Endodermal cell (in vitro differentiated cells): ENCODE measurements around the gene LRRC1. TPM values are rescaled to one million over a fixed set of nuclear protein-coding genes. Genes with fewer than 3 reads are reported as not detected.

ENCODE experiments used
- DNase-seq: peaks from one replicate; pipeline ENCODE4 v3.0.0-alpha.2; 2017
- H3K27ac ChIP-seq: 2 replicates; pipeline ENCODE4 v1.5.1; 2013; ENCODE audit warnings: mild to moderate bottlenecking, low read depth, low read length, moderate library complexity
- H3K27me3 ChIP-seq: 2 replicates; pipeline ENCODE4 v1.6.1; 2013; ENCODE audit warnings: mild to moderate bottlenecking, low read length, moderate library complexity; ENCODE audit not compliant: insufficient read depth, control insufficient read depth, poor library complexity, severe bottlenecking
- H3K36me3 ChIP-seq: 2 replicates; pipeline ENCODE4 v1.7.0; 2013; ENCODE audit warnings: mild to moderate bottlenecking, low read length, moderate library complexity; ENCODE audit not compliant: control insufficient read depth, insufficient read depth
- H3K4me1 ChIP-seq: one replicate; pipeline ENCODE4 v1.7.0; 2013; ENCODE audit warnings: low read length; ENCODE audit not compliant: control insufficient read depth, insufficient read depth
- H3K4me3 ChIP-seq: 2 replicates; pipeline ENCODE4 v1.5.1; 2013; ENCODE audit warnings: mild to moderate bottlenecking, low read length, moderate library complexity
- H3K9ac ChIP-seq: 2 replicates; pipeline ENCODE4 v1.6.1; 2013; ENCODE audit warnings: mild to moderate bottlenecking, low read length, moderate library complexity; ENCODE audit not compliant: poor library complexity, severe bottlenecking; ENCODE audit errors: extremely low read depth
- H3K9me3 ChIP-seq: 2 replicates; pipeline ENCODE4 v1.6.1; 2013; ENCODE audit warnings: mild to moderate bottlenecking, low read length, moderate library complexity; ENCODE audit not compliant: control insufficient read depth
- H3K27ac Mint-ChIP-seq: 2 replicates; pipeline ENCODE4 v1.8.0; 2020; ENCODE audit warnings: mixed read lengths
- H3K27me3 Mint-ChIP-seq: 2 replicates; pipeline ENCODE4 v1.8.0; 2021; ENCODE audit warnings: mild to moderate bottlenecking, mixed read lengths; ENCODE audit not compliant: insufficient read depth
- H3K36me3 Mint-ChIP-seq: 2 replicates; pipeline ENCODE4 v1.8.0; 2020; ENCODE audit warnings: low read depth, mixed read lengths
- H3K4me1 Mint-ChIP-seq: 2 replicates; pipeline ENCODE4 v1.8.0; 2020; ENCODE audit warnings: mixed read lengths
- H3K4me3 Mint-ChIP-seq: 2 replicates; pipeline ENCODE4 v1.8.0; 2020; ENCODE audit warnings: mild to moderate bottlenecking, moderate library complexity, mixed read lengths
- H3K9me3 Mint-ChIP-seq: 2 replicates; pipeline ENCODE4 v1.8.0; 2020; ENCODE audit warnings: mild to moderate bottlenecking, mixed read lengths
- WGBS, 2 experiments: methylation state at CpG; one replicate each; pipeline versions ENCODE4 v1.1.5 to v1.1.7; 2013; ENCODE audit warnings: missing lambda C conversion rate in 2 of 2, mixed read lengths in 1 of 2; ENCODE audit not compliant: insufficient coverage in 1 of 2, insufficient read length in 1 of 2; 5-methylcytosine and 5-hydroxymethylcytosine counted together
- total RNA-seq, 2 donors: library from RNA; stranded (reverse); fragmentation: NEBNext Ultra II Directional in 1 of 2; extraction: Animal tissue kit (Norgen Biotek cat#: 25700) in 1 of 2; gene quantifications; 2 replicates in 1 of 2; 3 replicates in 1 of 2; pipeline ENCODE4 v1.2.1, GENCODE V29; 2021
- TF ChIP-seq, protein P1 (sequence below): fragments of 200-600 bp; sonication (generic); conservative IDR thresholded peaks from 2 replicates; pipeline ENCODE4 v1.5.0; 2021; ENCODE audit warnings: antibody characterized with exemption, mild to moderate bottlenecking

LRRC1 gene
- total RNA-seq, 2 donors from 2014 or later: 14.1 to 15.3 TPM

- H3K9ac ChIP-seq: no peak overlapping the region
- H3K36me3 Mint-ChIP-seq: no peaks in the 10 kb centered on the region
- WGBS, 2 experiments: 71 to 74% methylated on average over 8 of the region's 8 CpGs
- H3K9me3 Mint-ChIP-seq: no peaks in the 10 kb centered on the region
- TF ChIP-seq, protein P1, sequence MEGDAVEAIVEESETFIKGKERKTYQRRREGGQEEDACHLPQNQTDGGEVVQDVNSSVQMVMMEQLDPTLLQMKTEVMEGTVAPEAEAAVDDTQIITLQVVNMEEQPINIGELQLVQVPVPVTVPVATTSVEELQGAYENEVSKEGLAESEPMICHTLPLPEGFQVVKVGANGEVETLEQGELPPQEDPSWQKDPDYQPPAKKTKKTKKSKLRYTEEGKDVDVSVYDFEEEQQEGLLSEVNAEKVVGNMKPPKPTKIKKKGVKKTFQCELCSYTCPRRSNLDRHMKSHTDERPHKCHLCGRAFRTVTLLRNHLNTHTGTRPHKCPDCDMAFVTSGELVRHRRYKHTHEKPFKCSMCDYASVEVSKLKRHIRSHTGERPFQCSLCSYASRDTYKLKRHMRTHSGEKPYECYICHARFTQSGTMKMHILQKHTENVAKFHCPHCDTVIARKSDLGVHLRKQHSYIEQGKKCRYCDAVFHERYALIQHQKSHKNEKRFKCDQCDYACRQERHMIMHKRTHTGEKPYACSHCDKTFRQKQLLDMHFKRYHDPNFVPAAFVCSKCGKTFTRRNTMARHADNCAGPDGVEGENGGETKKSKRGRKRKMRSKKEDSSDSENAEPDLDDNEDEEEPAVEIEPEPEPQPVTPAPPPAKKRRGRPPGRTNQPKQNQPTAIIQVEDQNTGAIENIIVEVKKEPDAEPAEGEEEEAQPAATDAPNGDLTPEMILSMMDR: no peak
- no peak for DNase-seq
- H3K9me3 ChIP-seq: no peaks in the 10 kb centered on the region
- no peaks in the 10 kb centered on the region for H3K36me3 ChIP-seq
- H3K4me1 ChIP-seq: peaks cover 3% of the 10 kb centered on the region
- no peak overlapping the region for H3K27ac ChIP-seq
- no peak overlapping the region for H3K27ac Mint-ChIP-seq
- H3K27me3 Mint-ChIP-seq: no peaks in the 10 kb centered on the region
- H3K4me3 Mint-ChIP-seq: no peak overlapping the region
- H3K4me1 Mint-ChIP-seq: peaks cover 17% of the 10 kb centered on the region
- no peaks in the 10 kb centered on the region for H3K27me3 ChIP-seq
- no peak overlapping the region for H3K4me3 ChIP-seq
These were observed 62.7 kb downstream of the LRRC1 start for GRCh38 chr6:53857318-53858094.

DNA sequence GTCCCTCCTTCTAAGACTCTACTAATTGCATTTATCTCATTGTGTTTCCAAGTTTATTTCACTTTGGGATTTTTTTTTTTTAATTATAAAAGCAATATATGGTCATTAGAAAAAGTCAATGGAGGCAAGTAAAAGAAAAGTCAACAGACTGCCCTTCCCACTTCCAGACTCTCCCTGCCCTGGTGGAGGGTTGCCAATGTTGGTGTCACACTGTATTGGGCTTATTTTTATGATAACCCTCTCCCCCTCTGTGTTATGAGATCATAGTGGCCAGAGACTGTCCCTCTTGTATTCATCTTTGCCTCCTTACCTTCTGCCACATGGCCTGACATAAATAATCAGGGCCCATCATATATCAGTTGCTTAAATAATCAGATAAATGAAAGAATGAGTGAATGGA lies 63.4 kb downstream of the LRRC1 start:
- Mint-ChIP-seq H3K36me3 (no peaks in the 10 kb centered on the region), H3K27ac (no peak overlapping the region), H3K4me1 (peaks cover 17% of the 10 kb centered on the region), H3K27me3 (no peaks in the 10 kb centered on the region), H3K4me3 (no peak overlapping the region), H3K9me3 (no peaks in the 10 kb centered on the region)
- no peak overlapping the region for H3K4me3 ChIP-seq
- DNase-seq: no peak
- TF ChIP-seq, protein P1: no peak
- peaks cover 3% of the 10 kb centered on the region for H3K4me1 ChIP-seq
- no peaks in the 10 kb centered on the region for H3K9me3 ChIP-seq
- no peaks in the 10 kb centered on the region for H3K36me3 ChIP-seq
- H3K27ac ChIP-seq: no peak overlapping the region
- H3K9ac ChIP-seq: no peak overlapping the region
- no peaks in the 10 kb centered on the region for H3K27me3 ChIP-seq

- Mint-ChIP-seq H3K9me3 (no peaks in the 10 kb centered on the region), H3K36me3 (no peaks in the 10 kb centered on the region), H3K4me1 (peaks cover 17% of the 10 kb centered on the region), H3K27ac (no peak overlapping the region), H3K4me3 (no peak overlapping the region), H3K27me3 (no peaks in the 10 kb centered on the region)
- WGBS, 2 experiments: 90% methylated on average over 3 of the region's 3 CpGs; no CpG with 5 or more reads in 1 of the 2 experiments
- no peak overlapping the region for H3K4me3 ChIP-seq
- no peak for DNase-seq
- no peaks in the 10 kb centered on the region for H3K9me3 ChIP-seq
- H3K9ac ChIP-seq: no peak overlapping the region
- H3K27ac ChIP-seq: no peak overlapping the region
- TF ChIP-seq, protein P1: no peak
- H3K4me1 ChIP-seq: peaks cover 3% of the 10 kb centered on the region
- H3K27me3 ChIP-seq: no peaks in the 10 kb centered on the region
- no peaks in the 10 kb centered on the region for H3K36me3 ChIP-seq
These were observed 64.1 kb downstream of the LRRC1 start for GRCh38 chr6:53858913-53859312.
